SH-SY5Y (cell line): ENCODE data around the gene KNOP1.

ENCODE experiments used
- GATA2 ChIP-seq: IDR thresholded peaks from 2 replicates; pipeline ENCODE4 v1.6.1; 2011; ENCODE audit warnings: mild to moderate bottlenecking, low read depth, low read length
- GATA3 ChIP-seq: IDR thresholded peaks from 2 replicates; pipeline ENCODE4 v1.6.1; 2011; ENCODE audit warnings: low read depth, mild to moderate bottlenecking, low read length, moderate library complexity

DNA sequence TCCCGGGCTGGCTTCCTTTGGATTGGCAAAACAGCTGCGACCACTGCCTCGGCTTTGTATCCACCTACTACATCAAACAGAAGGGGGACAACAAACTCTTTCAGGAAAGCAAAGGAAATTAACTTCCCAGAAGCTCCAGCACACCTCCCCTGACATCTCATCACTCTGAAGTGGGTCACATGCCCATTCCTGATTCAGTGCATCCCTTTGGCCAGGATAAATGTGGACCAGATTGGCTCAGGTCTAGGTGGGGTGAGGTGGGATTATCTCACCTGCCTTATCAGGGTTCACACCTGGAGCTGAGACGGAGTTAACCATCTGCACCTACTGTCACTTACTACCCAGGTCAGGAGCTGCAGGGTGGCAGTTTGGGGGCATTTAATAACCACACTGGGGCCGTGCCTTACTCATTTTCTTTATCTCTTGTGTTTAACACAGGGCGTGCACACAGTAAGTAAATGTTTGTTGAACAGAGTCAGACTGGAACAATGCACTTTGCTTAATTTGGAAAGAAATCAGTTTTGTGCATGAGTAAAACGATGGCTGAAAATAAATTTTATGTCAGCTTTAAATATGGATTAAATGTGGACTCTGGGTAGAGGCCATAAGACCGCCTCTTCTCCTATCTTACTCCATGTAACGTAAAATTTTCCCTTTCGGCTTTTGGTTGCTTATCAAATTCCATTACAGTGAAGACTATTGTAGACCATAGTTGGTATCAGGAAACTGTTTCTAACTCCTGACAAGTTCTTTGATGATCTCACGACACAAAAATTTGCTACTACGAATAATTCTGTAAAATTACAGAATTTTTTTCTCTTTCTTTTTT, 36.0 kb upstream of the KNOP1 start:
- no peak for TF ChIP-seq GATA2
- TF ChIP-seq GATA3: no peak
